Muscle of leg (tissue), 11 donors: ENCODE results near the gene ATXN7L1. TPM values are rescaled to one million over a fixed set of nuclear protein-coding genes. Genes with fewer than 3 reads are reported as not detected.
A peak's percentile ranks its signal among the peaks of the same experiment; 100 is the strongest.

Experiments used
- DNase-seq: peaks from one replicate; pipeline ENCODE4 v3.0.0; 2013
- H3K27ac ChIP-seq: one replicate; pipeline ENCODE4 v1.5.1; 2013; ENCODE audit warnings: mild to moderate bottlenecking, low read length, control low read depth
- H3K27me3 ChIP-seq: one replicate; pipeline ENCODE4 v1.6.1; 2013; ENCODE audit warnings: low read length; ENCODE audit not compliant: control insufficient read depth, insufficient read depth
- H3K36me3 ChIP-seq: one replicate; pipeline ENCODE4 v1.6.1; 2013; ENCODE audit warnings: low read length; ENCODE audit not compliant: control insufficient read depth, insufficient read depth
- H3K4me1 ChIP-seq: one replicate; pipeline ENCODE4 v1.6.1; 2013; ENCODE audit warnings: low read length; ENCODE audit not compliant: control insufficient read depth, insufficient read depth
- H3K4me3 ChIP-seq: one replicate; pipeline ENCODE4 v1.5.1; 2013; ENCODE audit warnings: low read length, control low read depth
- H3K9me3 ChIP-seq: replicated peaks from 2 replicates; pipeline ENCODE4 v1.6.1; 2013; ENCODE audit warnings: low read depth, low read length; ENCODE audit not compliant: control insufficient read depth
- WGBS: methylation state at CpG from one replicate; pipeline ENCODE4 v1.1.5; 2013; ENCODE audit warnings: missing lambda C conversion rate; ENCODE audit not compliant: insufficient coverage; 5-methylcytosine and 5-hydroxymethylcytosine counted together
- polyA plus RNA-seq, 8 donors: library from polyadenylated mRNA; unstranded; fragments of 120-200 nt; gene quantifications; one replicate each; pipeline versions ENCODE4 v1.2.1 to v1.2.3, GENCODE V29; 2013; ENCODE audit warnings: inconsistent platforms in 1 of 8, low replicate concordance in 1 of 8; ENCODE audit not compliant: insufficient read length in 8 of 8, insufficient read depth in 1 of 8
- total RNA-seq: library from RNA; stranded (reverse); fragments of 120-200 nt; gene quantifications from one replicate; pipeline ENCODE4 v1.2.4, GENCODE V29; 2013

Gene ATXN7L1
- total and polyA plus RNA-seq, 9 donors, result 4.7 to 7.2 (median 6.2) TPM

- DNase-seq, result no peak
- H3K9me3 ChIP-seq, result no peaks in the 10 kb centered on the region
Observed at GRCh38 chr7:105590793-105591192, 285.6 kb downstream of the ATXN7L1 start.

GRCh38 chr7:105589356-105590077, 286.9 kb downstream of the ATXN7L1 start:
- H3K27ac ChIP-seq, result no peak overlapping the region
- DNase-seq, result peak; percentile 58
- no peaks in the 10 kb centered on the region for H3K4me1 ChIP-seq

More at GRCh38 chr7:105590793-105591192, 285.6 kb downstream of the ATXN7L1 start:
- no peaks in the 10 kb centered on the region for H3K27me3 ChIP-seq
- no peak overlapping the region for H3K27ac ChIP-seq
- no peaks in the 10 kb centered on the region for H3K4me1 ChIP-seq
- H3K4me3 ChIP-seq, result no peak overlapping the region
- no peaks in the 10 kb centered on the region for H3K36me3 ChIP-seq
- 86% methylated on average over 3 of the region's 5 CpGs for WGBS

GRCh38 chr7:105587909-105588635, 288.3 kb downstream of the ATXN7L1 start:
- no peak overlapping the region for H3K4me3 ChIP-seq
- H3K27ac ChIP-seq, result no peak overlapping the region
- H3K27me3 ChIP-seq, result no peaks in the 10 kb centered on the region
- DNase-seq, result no peak
- H3K4me1 ChIP-seq, result no peaks in the 10 kb centered on the region
- no peaks in the 10 kb centered on the region for H3K36me3 ChIP-seq
- peaks cover 6% of the 10 kb centered on the region for H3K9me3 ChIP-seq
- 45% methylated on average over 8 of the region's 12 CpGs for WGBS

More at GRCh38 chr7:105589356-105590077, 286.9 kb downstream of the ATXN7L1 start:
- Histone ChIP-seq H3K4me3 (no peak overlapping the region), H3K27me3 (no peaks in the 10 kb centered on the region), H3K9me3 (no peaks in the 10 kb centered on the region), H3K36me3 (no peaks in the 10 kb centered on the region)
- 43% methylated on average over 1 of the region's 6 CpGs for WGBS

- DNase-seq, result no peak
- no peaks in the 10 kb centered on the region for H3K36me3 ChIP-seq
- no CpG with 5 or more reads among the region's 2 CpGs for WGBS
- H3K4me3 ChIP-seq, result no peak overlapping the region
- peaks cover 9% of the 10 kb centered on the region for H3K9me3 ChIP-seq
- H3K27me3 ChIP-seq, result peaks cover 2% of the 10 kb centered on the region
- no peak overlapping the region for H3K27ac ChIP-seq
- H3K4me1 ChIP-seq, result peaks cover 6% of the 10 kb centered on the region
Observed at GRCh38 chr7:105585850-105586500, 290.4 kb downstream of the ATXN7L1 start.

- Histone ChIP-seq H3K9me3 (peaks cover 9% of the 10 kb centered on the region), H3K4me3 (no peak overlapping the region), H3K4me1 (peaks cover 6% of the 10 kb centered on the region), H3K27me3 (peaks cover 2% of the 10 kb centered on the region), H3K27ac (no peak overlapping the region), H3K36me3 (no peaks in the 10 kb centered on the region)
- no peak for DNase-seq
- WGBS, result 90% methylated on average over 2 of the region's 5 CpGs
Observed at GRCh38 chr7:105584165-105584564, 292.2 kb downstream of the ATXN7L1 start.

- 89% methylated on average over 13 of the region's 39 CpGs for WGBS
Observed at GRCh38 chr7:105583061-105583460, 293.3 kb downstream of the ATXN7L1 start.

GRCh38 chr7:105581066-105581811, 295.2 kb downstream of the ATXN7L1 start, which contains the start of gene EFCAB10:
Gene EFCAB10 (minus strand): TSS chr7:105581493. CDS start chr7:105581463, 30 bp downstream.
- H3K36me3 ChIP-seq, result no peaks in the 10 kb centered on the region
- WGBS, result 9% methylated on average over 31 of the region's 36 CpGs
- H3K4me1 ChIP-seq, result peaks cover 6% of the 10 kb centered on the region
- H3K27ac ChIP-seq, result no peak within 1 kb of the TSS
- H3K4me3 ChIP-seq, result peak within 1 kb of the TSS; percentile 29
- DNase-seq, result peak; percentile 39
- H3K9me3 ChIP-seq, result peaks cover 9% of the 10 kb centered on the region
- H3K27me3 ChIP-seq, result peaks cover 2% of the 10 kb centered on the region

More at GRCh38 chr7:105583061-105583460, 293.3 kb downstream of the ATXN7L1 start:
- H3K27ac ChIP-seq, result no peak overlapping the region
- no peak for DNase-seq
- H3K36me3 ChIP-seq, result no peaks in the 10 kb centered on the region
- H3K4me3 ChIP-seq, result no peak overlapping the region
- peaks cover 6% of the 10 kb centered on the region for H3K4me1 ChIP-seq
- H3K27me3 ChIP-seq, result peaks cover 2% of the 10 kb centered on the region
- peaks cover 9% of the 10 kb centered on the region for H3K9me3 ChIP-seq

- Histone ChIP-seq H3K27me3 (peaks cover 2% of the 10 kb centered on the region), H3K36me3 (no peaks in the 10 kb centered on the region), H3K4me1 (peaks cover 6% of the 10 kb centered on the region), H3K27ac (no peak overlapping the region), H3K9me3 (peaks cover 9% of the 10 kb centered on the region), H3K4me3 (no peak overlapping the region)
- WGBS, result 80% methylated on average over 7 of the region's 22 CpGs
- no peak for DNase-seq
Observed at GRCh38 chr7:105580022-105580740, 296.2 kb downstream of the ATXN7L1 start.

- H3K9me3 ChIP-seq, result peaks cover 4% of the 10 kb centered on the region
- DNase-seq, result no peak
- no peaks in the 10 kb centered on the region for H3K36me3 ChIP-seq
- no peak overlapping the region for H3K27ac ChIP-seq
- H3K4me3 ChIP-seq, result no peak overlapping the region
- H3K27me3 ChIP-seq, result peaks cover 2% of the 10 kb centered on the region
- peaks cover 6% of the 10 kb centered on the region for H3K4me1 ChIP-seq
Observed at GRCh38 chr7:105578496-105578895, 297.9 kb downstream of the ATXN7L1 start.
